Fibroblast of lung (primary cell): ENCODE measurements around the gene CD1E. TPM values are rescaled to one million over a fixed set of nuclear protein-coding genes. Genes with fewer than 3 reads are reported as not detected.

Experiments used
- DNase-seq, 2 donors: peaks; one replicate each; pipeline versions ENCODE4 v3.0.0 to v3.0.0-alpha.2; 2010; ENCODE audit warnings: low read depth in 2 of 2
- H2AFZ ChIP-seq: 2 replicates; pipeline ENCODE4 v1.5.1; 2012; ENCODE audit warnings: low read length, control low read depth, inconsistent platforms
- H3K27ac ChIP-seq: 2 replicates; pipeline ENCODE4 v1.5.1; 2011; ENCODE audit warnings: low read length, control low read depth; ENCODE audit not compliant: insufficient read depth
- H3K27me3 ChIP-seq: 2 replicates; pipeline ENCODE4 v1.5.1; 2011; ENCODE audit warnings: mild to moderate bottlenecking, low read length; ENCODE audit not compliant: control insufficient read depth, insufficient read depth
- H3K36me3 ChIP-seq: 2 replicates; pipeline ENCODE4 v1.5.1; 2011; ENCODE audit warnings: low read length; ENCODE audit not compliant: control insufficient read depth, insufficient read depth
- H3K4me1 ChIP-seq: 2 replicates; pipeline ENCODE4 v1.5.1; 2011; ENCODE audit warnings: low read length; ENCODE audit not compliant: control insufficient read depth, insufficient read depth; ENCODE audit errors: extremely low read depth
- H3K4me2 ChIP-seq: 2 replicates; pipeline ENCODE4 v1.5.1; 2011; ENCODE audit warnings: low read length, control low read depth; ENCODE audit not compliant: insufficient read depth; ENCODE audit errors: extremely low read depth
- H3K4me3 ChIP-seq, 4 experiments: fragments of 200-600 bp in 1 of 4; sonication (generic) in 1 of 4; replicated peaks in 1 of 4; 2 replicates each; pipeline ENCODE4 v1.5.1; 2011 to 2016; ENCODE audit warnings: low read length in 4 of 4, low read depth in 3 of 4, mild to moderate bottlenecking in 3 of 4, control low read depth in 2 of 4, inconsistent platforms in 1 of 4, mixed read lengths in 1 of 4; ENCODE audit not compliant: insufficient read depth in 1 of 4; ENCODE audit errors: control extremely low read depth in 1 of 4
- H3K79me2 ChIP-seq: 2 replicates; pipeline ENCODE4 v1.5.1; 2012; ENCODE audit warnings: mild to moderate bottlenecking, low read length, inconsistent platforms; ENCODE audit not compliant: control insufficient read depth, insufficient read depth
- H3K9ac ChIP-seq: 2 replicates; pipeline ENCODE4 v1.5.1; 2011; ENCODE audit warnings: mild to moderate bottlenecking, low read length, control low read depth; ENCODE audit not compliant: insufficient read depth
- H3K9me3 ChIP-seq: 2 replicates; pipeline ENCODE4 v1.5.1; 2012; ENCODE audit warnings: low read depth, low read length; ENCODE audit not compliant: control insufficient read depth, insufficient read depth
- H4K20me1 ChIP-seq: 2 replicates; pipeline ENCODE4 v1.5.1; 2011; ENCODE audit warnings: low read length; ENCODE audit not compliant: control insufficient read depth, insufficient read depth; ENCODE audit errors: extremely low read depth
- EZH2 ChIP-seq: IDR thresholded peaks from 2 replicates; pipeline ENCODE4 v1.5.1; 2012; ENCODE audit warnings: low read length, control low read depth, mild to moderate bottlenecking; ENCODE audit errors: missing control alignments
- polyA plus RNA-seq, 2 donors: library from polyadenylated mRNA; depleted of rRNA in 1 of 2; stranded (reverse) in 1 of 2; unstranded in 1 of 2; fragments of >200 nt; gene quantifications; 2 replicates each; pipeline ENCODE4 v1.2.1, GENCODE V29; 2011 to 2012; ENCODE audit warnings: missing spikeins in 1 of 2
- total RNA-seq: library from RNA; depleted of rRNA; stranded (reverse); fragments of >200 nt; gene quantifications from 2 replicates; pipeline ENCODE4 v1.2.1, GENCODE V29; 2014
- TF ChIP-seq, protein P1 (sequence below), 2 donors: IDR thresholded peaks in 1 of 2; conservative IDR thresholded peaks in 1 of 2; 1 replicate in 1 of 2; 2 replicates in 1 of 2; pipeline ENCODE4 v1.5.1; 2011 to 2012; ENCODE audit warnings: low read length in 2 of 2, control low read depth in 1 of 2, inconsistent platforms in 1 of 2, low read depth in 1 of 2, mild to moderate bottlenecking in 1 of 2

CD1E gene
- total and polyA plus RNA-seq, 2 donors (not counting 1 experiment from before 2014, with no cell fraction given): not detected

DNA sequence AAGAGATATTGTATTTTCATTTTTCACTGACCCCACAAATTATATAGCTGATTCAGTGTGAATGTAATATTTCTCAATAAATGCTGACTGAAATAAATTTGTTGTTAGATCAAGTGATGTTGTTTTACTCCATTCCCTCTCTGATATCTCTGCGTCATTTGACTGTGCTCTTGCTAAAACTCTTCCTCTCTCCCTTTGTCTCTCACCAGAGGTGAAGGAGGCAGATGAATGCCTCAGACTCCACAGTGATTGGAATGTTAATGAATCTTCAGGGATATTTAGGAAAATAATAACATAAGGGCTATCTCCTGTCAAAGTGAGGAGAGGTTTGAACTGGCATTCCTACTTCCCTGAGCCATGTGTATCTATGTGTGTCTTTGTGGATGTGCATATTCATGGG is 3.7 kb downstream of the CD1E start:
- Histone ChIP-seq H2AFZ (no peak overlapping the region), H3K9ac (no peak overlapping the region), H3K27me3 (no peaks in the 10 kb centered on the region), H3K27ac (no peak overlapping the region), H3K79me2 (no peaks in the 10 kb centered on the region), H3K4me2 (no peak overlapping the region), H3K4me1 (no peaks in the 10 kb centered on the region), H3K36me3 (no peaks in the 10 kb centered on the region), H3K4me3 (no peak overlapping the region), H3K9me3 (no peaks in the 10 kb centered on the region), H4K20me1 (no peaks in the 10 kb centered on the region)
- no peak for TF ChIP-seq EZH2
- TF ChIP-seq, protein P1, sequence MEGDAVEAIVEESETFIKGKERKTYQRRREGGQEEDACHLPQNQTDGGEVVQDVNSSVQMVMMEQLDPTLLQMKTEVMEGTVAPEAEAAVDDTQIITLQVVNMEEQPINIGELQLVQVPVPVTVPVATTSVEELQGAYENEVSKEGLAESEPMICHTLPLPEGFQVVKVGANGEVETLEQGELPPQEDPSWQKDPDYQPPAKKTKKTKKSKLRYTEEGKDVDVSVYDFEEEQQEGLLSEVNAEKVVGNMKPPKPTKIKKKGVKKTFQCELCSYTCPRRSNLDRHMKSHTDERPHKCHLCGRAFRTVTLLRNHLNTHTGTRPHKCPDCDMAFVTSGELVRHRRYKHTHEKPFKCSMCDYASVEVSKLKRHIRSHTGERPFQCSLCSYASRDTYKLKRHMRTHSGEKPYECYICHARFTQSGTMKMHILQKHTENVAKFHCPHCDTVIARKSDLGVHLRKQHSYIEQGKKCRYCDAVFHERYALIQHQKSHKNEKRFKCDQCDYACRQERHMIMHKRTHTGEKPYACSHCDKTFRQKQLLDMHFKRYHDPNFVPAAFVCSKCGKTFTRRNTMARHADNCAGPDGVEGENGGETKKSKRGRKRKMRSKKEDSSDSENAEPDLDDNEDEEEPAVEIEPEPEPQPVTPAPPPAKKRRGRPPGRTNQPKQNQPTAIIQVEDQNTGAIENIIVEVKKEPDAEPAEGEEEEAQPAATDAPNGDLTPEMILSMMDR (conservative IDR thresholded peaks at IDR 0.05 in 1 of 2, IDR thresholded peaks at IDR 0.05 in 1 of 2; ENCODE audit: low read depth in 1 of 2, low read length in 2 of 2): no peak
- DNase-seq: no peak

DNA sequence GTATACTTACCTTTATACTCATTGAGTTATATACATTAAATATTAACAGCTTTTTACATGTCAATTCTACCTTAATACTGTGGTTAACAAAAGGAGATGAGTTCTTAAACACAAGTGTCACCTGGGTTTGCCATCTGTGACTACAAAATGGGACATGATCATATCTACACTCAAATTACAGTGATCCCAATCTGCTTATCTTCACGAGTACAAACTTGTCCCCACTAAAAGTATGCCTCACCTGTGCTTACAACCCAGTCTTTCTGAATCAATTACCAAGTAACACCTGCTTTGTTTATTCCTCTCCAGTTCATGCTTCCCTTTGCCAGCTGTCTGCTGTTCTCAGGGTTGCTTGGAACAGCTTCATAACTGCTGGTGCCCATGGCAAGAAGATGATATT is 8.8 kb downstream of the CD1E start:
- TF ChIP-seq EZH2: no peak
- TF ChIP-seq, protein P1 (conservative IDR thresholded peaks at IDR 0.05 in 1 of 2, IDR thresholded peaks at IDR 0.05 in 1 of 2; ENCODE audit: low read depth in 1 of 2, low read length in 2 of 2): no peak
- Histone ChIP-seq H3K4me1 (no peaks in the 10 kb centered on the region), H3K4me2 (no peak overlapping the region), H4K20me1 (no peaks in the 10 kb centered on the region), H3K4me3 (no peak overlapping the region), H3K9ac (no peak overlapping the region), H2AFZ (no peak overlapping the region), H3K36me3 (no peaks in the 10 kb centered on the region), H3K27ac (no peak overlapping the region), H3K79me2 (no peaks in the 10 kb centered on the region), H3K27me3 (no peaks in the 10 kb centered on the region), H3K9me3 (no peaks in the 10 kb centered on the region)
- DNase-seq: no peak

DNA sequence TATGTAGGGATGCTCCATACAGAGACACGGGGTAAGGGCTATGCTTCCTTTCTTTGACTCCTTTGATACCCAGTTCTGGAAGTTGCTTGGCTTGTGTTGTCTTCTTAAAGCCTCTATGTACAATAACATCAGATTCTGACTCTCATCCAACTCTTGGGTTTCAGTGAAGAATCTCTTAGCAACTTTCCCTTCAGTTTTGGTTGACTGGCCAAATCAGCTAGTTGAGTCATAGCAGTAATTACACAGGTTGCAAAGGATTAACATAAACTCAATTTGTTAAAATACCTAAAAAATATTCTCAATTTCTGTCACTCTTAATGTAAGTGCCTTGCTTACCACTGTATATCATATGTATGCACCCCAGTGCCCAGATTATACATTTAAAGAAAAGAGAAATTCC is 9.2 kb downstream of the CD1E start:
- no peak for TF ChIP-seq EZH2
- TF ChIP-seq, protein P1 (conservative IDR thresholded peaks at IDR 0.05 in 1 of 2, IDR thresholded peaks at IDR 0.05 in 1 of 2; ENCODE audit: low read depth in 1 of 2, low read length in 2 of 2): no peak
- Histone ChIP-seq H3K4me2 (no peak overlapping the region), H3K4me3 (no peak overlapping the region), H3K9me3 (no peaks in the 10 kb centered on the region), H2AFZ (no peak overlapping the region), H4K20me1 (no peaks in the 10 kb centered on the region), H3K27ac (no peak overlapping the region), H3K27me3 (no peaks in the 10 kb centered on the region), H3K4me1 (no peaks in the 10 kb centered on the region), H3K79me2 (no peaks in the 10 kb centered on the region), H3K9ac (no peak overlapping the region), H3K36me3 (no peaks in the 10 kb centered on the region)
- no peak for DNase-seq
